Keratinocyte (primary cell): ENCODE results near the gene NLRC3. TPM values are rescaled to one million over a fixed set of nuclear protein-coding genes. Genes with fewer than 3 reads are reported as not detected.

ENCODE experiments used
- DNase-seq: peaks from one replicate; pipeline ENCODE4 v3.0.0-alpha.2; 2011; ENCODE audit warnings: low read depth, missing footprints, low spot score
- FAIRE-seq: peaks from 2 replicates; lab custom pipeline; 2011; peaks lifted over from hg19 to GRCh38; lab: Jason Lieb, UNC
- H2AFZ ChIP-seq: 2 replicates; pipeline ENCODE4 v1.6.0; 2012; ENCODE audit warnings: low read length, control low read depth, inconsistent platforms; ENCODE audit not compliant: control insufficient read depth
- H3K27ac ChIP-seq: 2 replicates; pipeline ENCODE4 v1.5.1; 2011; ENCODE audit warnings: low read length; ENCODE audit not compliant: control insufficient read depth, insufficient read depth
- H3K27me3 ChIP-seq: 3 replicates; pipeline ENCODE4 v1.6.0; 2011; ENCODE audit warnings: low read length; ENCODE audit not compliant: control insufficient read depth, insufficient read depth; ENCODE audit errors: extremely low read depth
- H3K36me3 ChIP-seq, 2 experiments: 2 replicates in 1 of 2; 3 replicates in 1 of 2; pipeline ENCODE4 v1.5.1; 2011; ENCODE audit warnings: low read length in 2 of 2, mild to moderate bottlenecking in 1 of 2; ENCODE audit not compliant: control insufficient read depth in 2 of 2, insufficient read depth in 2 of 2; ENCODE audit errors: extremely low read depth in 1 of 2
- H3K4me1 ChIP-seq: 3 replicates; pipeline ENCODE4 v1.5.1; 2011; ENCODE audit warnings: low read length; ENCODE audit not compliant: control insufficient read depth, insufficient read depth; ENCODE audit errors: extremely low read depth
- H3K4me2 ChIP-seq: 3 replicates; pipeline ENCODE4 v1.6.0; 2011; ENCODE audit warnings: low read depth, low read length; ENCODE audit not compliant: control insufficient read depth, insufficient read depth; ENCODE audit errors: extremely low read depth
- H3K4me3 ChIP-seq, 3 experiments: fragments of 200-600 bp in 1 of 3; sonication (generic) in 1 of 3; 2 replicates in 2 of 3; 3 replicates in 1 of 3; pipeline ENCODE4 v1.5.1; 2011 to 2016; ENCODE audit warnings: low read length in 3 of 3, mild to moderate bottlenecking in 3 of 3, control low read depth in 2 of 3, inconsistent platforms in 1 of 3, low read depth in 1 of 3, mixed read lengths in 1 of 3, mixed run types in 1 of 3, moderate library complexity in 1 of 3; ENCODE audit not compliant: control insufficient read depth in 2 of 3, insufficient read depth in 2 of 3; ENCODE audit errors: extremely low read depth in 1 of 3
- H3K79me2 ChIP-seq: 2 replicates; pipeline ENCODE4 v1.6.0; 2012; ENCODE audit warnings: low read length; ENCODE audit not compliant: control insufficient read depth, insufficient read depth
- H3K9ac ChIP-seq: 3 replicates; pipeline ENCODE4 v1.6.0; 2011; ENCODE audit warnings: low read length; ENCODE audit not compliant: control insufficient read depth, insufficient read depth; ENCODE audit errors: extremely low read depth
- H3K9me1 ChIP-seq: 3 replicates; pipeline ENCODE4 v1.6.0; 2011; ENCODE audit warnings: low read length; ENCODE audit not compliant: control insufficient read depth, insufficient read depth; ENCODE audit errors: extremely low read depth
- H3K9me3 ChIP-seq: 2 replicates; pipeline ENCODE4 v1.5.1; 2012; ENCODE audit warnings: low read depth, low read length; ENCODE audit not compliant: control insufficient read depth
- H4K20me1 ChIP-seq: 3 replicates; pipeline ENCODE4 v1.6.0; 2011; ENCODE audit warnings: low read length; ENCODE audit not compliant: control insufficient read depth, insufficient read depth; ENCODE audit errors: extremely low read depth
- CTCF ChIP-seq, 3 experiments: IDR thresholded peaks in 1 of 3; conservative IDR thresholded peaks in 1 of 3; optimal IDR thresholded peaks in 1 of 3; 2 replicates in 2 of 3; 3 replicates in 1 of 3; pipeline versions ENCODE3 to v1.5.1; 2011; ENCODE audit warnings: low read length in 3 of 3, mild to moderate bottlenecking in 3 of 3, moderate library complexity in 2 of 3, control low read depth in 1 of 3, inconsistent platforms in 1 of 3; ENCODE audit not compliant: insufficient read depth in 2 of 3; ENCODE audit errors: extremely low read depth in 1 of 3
- EZH2 ChIP-seq: IDR thresholded peaks from one replicate; pipeline ENCODE4 v1.6.1; 2012; ENCODE audit warnings: inconsistent platforms, mild to moderate bottlenecking, low read length, moderate library complexity
- dilution Hi-C: fragments of 300-500 bp; cut with MboI; formaldehyde crosslinking; loops from one replicate; pipeline ENCODE4 v1.7.0; 2020; ENCODE audit warnings: low sequenced_read_pairs; ENCODE audit not compliant: extremely low pct_ligation_motif_present
- polyA plus RNA-seq, 5 experiments: library from polyadenylated mRNA; depleted of rRNA in 3 of 5; stranded (reverse) in 3 of 5; stranded (forward) in 1 of 5; unstranded in 1 of 5; fragments of >200 nt; gene quantifications; 1 replicate in 1 of 5; 2 replicates in 3 of 5; 3 replicates in 1 of 5; pipeline versions ENCODE4 v1.2.1 to v1.2.3, GENCODE V29; 2011 to 2012; ENCODE audit warnings: missing spikeins in 2 of 5, low read depth in 1 of 5, low replicate concordance in 1 of 5

The NLRC3 gene
- polyA plus RNA-seq, 1 donor (not counting 4 experiments of a cell fraction or from before 2014, with no cell fraction given) = not detected

GRCh38 chr16:3498988-3499387, 78.2 kb downstream of the NLRC3 start:
- DNase-seq (no peak), FAIRE-seq (no peak)
- Histone ChIP-seq H3K9ac (no peak overlapping the region), H3K4me3 (no peak overlapping the region), H3K9me3 (no peaks in the 10 kb centered on the region), H3K9me1 (peaks cover 2% of the 10 kb centered on the region), H3K79me2 (peaks cover 5% of the 10 kb centered on the region), H2AFZ (no peak overlapping the region), H3K36me3 (no peaks in the 10 kb centered on the region), H4K20me1 (no peaks in the 10 kb centered on the region), H3K27ac (no peak overlapping the region), H3K4me2 (no peak overlapping the region), H3K4me1 (peaks cover 11% of the 10 kb centered on the region), H3K27me3 (no peaks in the 10 kb centered on the region)
- dilution Hi-C loops = no loop called here
- TF ChIP-seq CTCF (optimal IDR thresholded peaks at IDR 0.05 in 1 of 3, IDR thresholded peaks at IDR 0.05 in 1 of 3, conservative IDR thresholded peaks at IDR 0.05 in 1 of 3; ENCODE audit: extremely low read depth in 1 of 3, insufficient read depth in 2 of 3, low read length in 3 of 3) (no peak), EZH2 (no peak)

GRCh38 chr16:3497771-3498170, 79.4 kb downstream of the NLRC3 start:
- H2AFZ ChIP-seq = no peak overlapping the region
- DNase-seq = no peak
- no peaks in the 10 kb centered on the region for H3K9me3 ChIP-seq

More at GRCh38 chr16:3497771-3498170, 79.4 kb downstream of the NLRC3 start:
- dilution Hi-C loops = no loop called here
- H3K27me3 ChIP-seq = no peaks in the 10 kb centered on the region
- no peak overlapping the region for H3K27ac ChIP-seq
- H3K4me2 ChIP-seq = no peak overlapping the region
- H3K4me1 ChIP-seq = peaks cover 6% of the 10 kb centered on the region
- peaks cover 5% of the 10 kb centered on the region for H3K79me2 ChIP-seq
- TF ChIP-seq CTCF (optimal IDR thresholded peaks at IDR 0.05 in 1 of 3, IDR thresholded peaks at IDR 0.05 in 1 of 3, conservative IDR thresholded peaks at IDR 0.05 in 1 of 3; ENCODE audit: extremely low read depth in 1 of 3, insufficient read depth in 2 of 3, low read length in 3 of 3) = no peak
- no peak for TF ChIP-seq EZH2
- no peak overlapping the region for H3K4me3 ChIP-seq
- H4K20me1 ChIP-seq = no peaks in the 10 kb centered on the region
- FAIRE-seq = no peak
- no peak overlapping the region for H3K9ac ChIP-seq
- H3K9me1 ChIP-seq = peaks cover 2% of the 10 kb centered on the region
- no peaks in the 10 kb centered on the region for H3K36me3 ChIP-seq
